HG02938 (cell line): ENCODE results near the gene NOC4L.
"Not testable (repeated sequence)": the region's sequence is repeated elsewhere in the genome, so short reads cannot be mapped to it uniquely, and the experiment has no call there.

ENCODE experiments used
- ATAC-seq: cut with Tn5 transposase; IDR thresholded peaks from one replicate; pipeline ENCODE4 v1.9.1; 2021; ENCODE audit warnings: mild to moderate bottlenecking, moderate library complexity; ENCODE audit not compliant: unreplicated experiment

Gene NOC4L

DNA sequence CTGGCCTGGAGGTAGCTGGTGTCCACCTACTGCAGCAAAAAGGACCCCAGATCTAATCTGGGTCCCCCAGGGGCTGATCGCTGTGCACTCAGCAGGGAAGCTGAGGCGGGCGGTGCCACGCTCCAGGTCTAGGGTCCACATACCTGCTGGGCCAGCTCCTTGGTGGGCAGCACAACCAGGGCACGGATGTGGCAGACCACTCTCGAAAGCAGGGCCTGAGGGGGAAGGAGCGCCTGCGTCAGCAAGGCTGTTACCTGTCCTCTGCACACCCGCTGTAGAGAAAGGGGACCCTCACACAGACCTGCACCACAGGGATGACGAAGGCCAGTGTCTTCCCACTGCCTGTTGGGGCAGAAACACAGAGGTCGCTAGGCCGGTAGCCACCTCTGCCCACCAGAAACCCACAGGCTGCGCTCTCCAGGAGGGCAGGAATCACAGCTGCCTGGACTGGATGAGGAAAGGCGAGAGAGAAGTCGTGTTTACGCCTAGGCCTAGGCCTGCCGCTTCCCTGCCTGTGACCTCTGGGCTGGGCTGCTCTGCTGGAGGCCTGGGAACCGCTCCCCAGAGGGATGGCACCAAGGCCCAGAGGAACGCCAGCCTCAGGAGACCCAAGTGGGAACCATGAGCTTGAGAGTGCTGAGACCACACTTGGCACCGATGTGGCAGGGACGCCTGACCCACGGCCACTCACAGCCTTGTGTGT, 2.1 kb upstream of the NOC4L start:
- no peak for ATAC-seq

DNA sequence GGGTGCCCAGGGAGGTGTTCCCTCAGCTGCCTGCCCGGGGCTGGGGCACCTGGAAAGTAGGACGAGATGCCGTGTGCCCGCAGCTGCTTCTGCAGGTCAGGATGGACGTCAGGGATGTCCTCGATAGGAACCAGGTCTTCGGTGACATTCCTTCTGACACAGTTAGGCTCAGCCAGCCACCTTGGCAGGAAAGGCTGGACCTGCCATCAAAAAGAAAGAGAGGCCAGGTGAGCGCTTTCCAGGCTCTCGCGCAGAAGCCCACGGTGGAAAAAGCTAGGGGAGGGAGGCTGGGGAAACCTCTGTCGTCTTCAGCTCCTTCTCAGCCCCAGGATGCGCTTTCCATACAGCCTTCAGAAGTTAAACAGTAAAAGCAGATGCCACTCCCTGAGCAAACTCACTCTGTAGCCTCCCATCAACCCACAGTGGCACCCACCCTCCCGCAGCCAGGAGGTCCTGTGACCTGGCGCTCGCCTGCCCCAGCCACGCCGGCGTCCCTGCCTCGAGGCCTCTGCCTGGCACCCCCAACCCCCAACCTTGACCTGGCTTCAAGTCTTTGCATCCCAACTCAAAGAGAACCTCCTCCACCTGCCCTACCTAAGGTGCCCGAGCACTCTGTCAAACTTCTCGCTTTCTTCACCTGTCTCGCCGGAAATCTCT, 1.4 kb upstream of the NOC4L start:
- no peak for ATAC-seq

DNA sequence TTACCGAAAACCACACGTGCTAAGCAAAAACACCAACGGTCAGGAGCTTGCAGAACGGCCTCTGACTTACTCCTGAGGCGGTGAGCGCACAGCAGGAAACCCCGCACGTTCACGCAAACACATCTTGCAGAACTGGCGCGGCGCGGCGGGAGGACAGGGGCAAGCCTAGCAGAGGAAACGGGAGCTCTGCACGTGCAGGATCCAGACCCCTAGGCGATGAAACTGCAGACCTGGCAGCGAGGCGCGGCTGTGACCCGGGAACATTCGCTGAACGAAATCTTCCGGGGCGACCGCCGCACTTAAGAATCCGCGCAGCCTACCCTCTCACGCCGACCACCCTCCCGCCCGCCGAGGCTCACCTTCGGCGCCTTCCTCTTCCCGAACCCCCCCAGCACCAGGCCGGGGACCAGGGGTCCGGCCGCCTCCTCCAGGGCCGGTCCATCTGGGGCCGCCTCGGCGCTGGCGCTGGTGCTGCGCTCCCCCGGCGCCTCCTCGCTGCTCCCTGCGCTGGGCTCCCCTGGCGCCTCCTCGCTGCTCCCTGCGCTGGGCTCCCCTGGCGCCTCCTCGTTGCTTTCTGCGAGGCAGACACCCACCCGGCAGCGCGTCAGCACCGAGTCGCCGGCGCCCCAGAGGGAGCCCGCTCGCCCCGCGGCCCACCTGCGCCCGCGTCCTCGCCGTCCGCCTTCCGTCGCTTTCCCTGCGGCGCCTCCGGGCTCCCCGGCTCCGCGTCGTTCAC, 753 bp upstream of the NOC4L start:
- peak; percentile 28 for ATAC-seq

DNA sequence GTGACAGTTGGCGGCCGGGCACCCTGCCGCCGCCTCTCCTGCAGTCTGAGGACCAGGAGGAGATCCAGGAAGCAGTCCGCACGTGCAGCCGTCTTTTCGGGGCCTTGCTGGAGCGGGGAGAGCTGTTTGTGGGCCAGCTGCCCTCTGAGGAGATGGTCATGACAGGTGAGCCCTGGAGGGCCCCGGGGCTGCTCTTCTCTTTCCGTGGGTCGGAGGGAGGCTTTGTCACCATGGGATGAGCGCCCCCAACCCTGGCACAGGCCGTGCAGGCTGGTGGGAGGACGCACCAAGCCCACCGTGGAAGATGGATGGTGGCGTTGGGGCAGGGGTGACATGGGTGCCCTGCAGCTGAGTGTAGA, 532 bp downstream of the NOC4L start:
- ATAC-seq: no peak

DNA sequence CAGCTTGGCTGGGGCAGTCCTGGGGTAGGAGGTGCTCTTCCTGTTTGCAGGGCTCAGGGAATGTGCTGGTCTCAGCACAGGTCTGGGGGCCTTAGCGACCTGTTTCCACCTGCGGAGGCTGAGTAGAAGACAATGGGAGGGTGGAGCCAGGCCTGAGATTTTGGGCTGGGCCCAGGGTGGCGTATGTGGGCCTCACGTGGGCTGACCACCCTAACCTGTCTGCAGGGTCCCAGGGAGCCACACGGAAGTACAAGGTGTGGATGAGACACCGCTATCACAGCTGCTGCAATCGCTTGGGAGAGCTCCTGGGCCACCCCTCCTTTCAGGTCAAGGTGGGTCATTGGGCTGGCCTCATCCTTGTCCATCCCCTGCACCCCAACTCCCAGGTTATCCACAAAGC, 1.1 kb downstream of the NOC4L start:
- no peak for ATAC-seq

DNA sequence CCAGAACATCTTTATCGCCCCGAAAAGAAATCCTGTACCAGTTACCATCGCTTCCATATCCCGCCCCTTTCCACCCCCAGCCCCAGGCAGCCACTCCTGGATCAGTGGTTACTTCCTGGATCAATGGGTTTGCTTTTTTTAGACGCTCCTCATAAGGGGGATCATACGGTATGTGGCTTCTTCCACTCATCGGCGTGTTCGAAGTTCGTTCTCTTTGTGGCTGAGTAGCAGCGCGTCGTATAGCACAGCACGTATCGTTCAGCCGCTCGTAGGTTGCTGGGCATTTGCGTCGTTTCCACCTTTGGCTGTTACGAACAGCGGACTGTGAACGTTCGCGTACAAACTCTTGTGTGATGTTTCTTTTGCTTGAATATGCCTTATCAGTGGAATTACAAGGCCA, 1.8 kb downstream of the NOC4L start:
- no peak for ATAC-seq

DNA sequence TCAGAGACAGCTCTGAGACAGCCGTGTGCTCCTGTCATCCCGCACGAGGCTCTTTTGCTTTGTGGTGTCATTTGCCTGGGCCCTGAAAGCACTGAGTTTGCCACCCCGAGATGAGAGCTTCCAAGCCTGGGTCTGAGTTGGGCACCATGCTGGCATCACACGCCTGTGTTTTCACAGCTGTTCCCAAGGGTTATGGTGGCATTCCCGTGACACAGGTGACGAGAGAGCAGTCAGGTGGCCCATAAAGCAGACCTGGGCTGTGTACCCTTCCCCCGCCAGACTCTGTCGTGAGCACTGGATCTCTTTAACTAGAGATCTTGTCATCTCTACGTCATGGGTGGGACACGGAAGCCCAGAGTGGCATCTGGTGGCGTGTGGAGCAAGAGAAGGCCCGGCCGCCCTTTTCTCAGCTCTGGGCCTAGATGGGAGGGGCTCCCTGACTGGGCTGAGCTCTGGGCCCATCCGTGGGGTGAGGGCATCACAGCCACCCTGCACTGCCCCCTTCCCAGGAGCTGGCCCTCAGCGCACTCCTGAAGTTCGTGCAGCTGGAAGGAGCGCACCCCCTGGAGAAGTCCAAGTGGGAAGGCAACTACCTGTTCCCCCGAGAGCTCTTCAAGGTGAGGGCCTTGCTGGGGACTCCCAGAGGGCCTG, 2.6 kb downstream of the NOC4L start:
- ATAC-seq: no peak

DNA sequence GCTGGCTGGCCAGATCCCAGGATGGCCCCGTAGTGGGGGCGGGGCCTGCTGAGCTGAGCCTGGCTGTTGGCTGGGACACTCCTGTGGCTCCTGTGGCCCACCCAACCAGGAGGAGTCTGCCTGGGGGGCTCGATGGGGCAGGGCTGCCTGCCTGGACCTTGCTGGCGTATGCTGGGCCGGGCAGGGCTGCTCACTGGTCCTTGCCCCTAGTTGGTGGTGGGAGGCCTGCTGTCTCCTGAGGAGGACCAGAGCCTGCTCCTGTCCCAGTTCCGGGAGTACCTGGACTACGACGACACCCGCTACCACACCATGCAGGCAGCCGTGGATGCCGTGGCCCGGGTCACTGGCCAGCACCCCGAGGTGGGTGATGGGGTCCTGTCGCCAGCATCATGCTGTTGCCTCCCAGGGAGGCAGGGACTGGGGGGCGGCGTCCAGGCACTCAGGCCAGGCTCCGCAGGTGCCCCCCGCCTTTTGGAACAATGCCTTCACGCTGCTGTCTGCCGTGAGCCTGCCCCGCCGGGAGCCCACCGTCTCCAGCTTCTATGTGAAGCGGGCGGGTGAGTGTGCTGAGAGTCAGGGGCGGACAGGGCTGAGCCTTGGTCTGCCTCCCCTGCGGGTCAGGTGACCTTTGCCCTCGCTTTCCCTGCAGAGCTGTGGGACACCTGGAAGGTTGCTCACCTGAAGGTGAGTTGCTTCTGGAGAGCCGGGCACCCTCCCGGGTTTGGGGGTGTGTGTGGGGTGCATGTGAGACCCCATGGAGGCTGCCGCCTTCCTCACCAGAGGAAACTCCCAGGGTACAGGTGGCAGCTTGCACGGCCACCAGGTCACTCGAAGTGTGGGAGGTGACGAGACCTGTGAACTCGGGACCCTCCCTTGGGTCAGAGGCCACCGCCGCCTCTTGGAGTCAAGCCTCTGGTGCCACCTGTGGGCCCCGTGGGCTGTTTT, 3.4 kb downstream of the NOC4L start:
- ATAC-seq: no peak

DNA sequence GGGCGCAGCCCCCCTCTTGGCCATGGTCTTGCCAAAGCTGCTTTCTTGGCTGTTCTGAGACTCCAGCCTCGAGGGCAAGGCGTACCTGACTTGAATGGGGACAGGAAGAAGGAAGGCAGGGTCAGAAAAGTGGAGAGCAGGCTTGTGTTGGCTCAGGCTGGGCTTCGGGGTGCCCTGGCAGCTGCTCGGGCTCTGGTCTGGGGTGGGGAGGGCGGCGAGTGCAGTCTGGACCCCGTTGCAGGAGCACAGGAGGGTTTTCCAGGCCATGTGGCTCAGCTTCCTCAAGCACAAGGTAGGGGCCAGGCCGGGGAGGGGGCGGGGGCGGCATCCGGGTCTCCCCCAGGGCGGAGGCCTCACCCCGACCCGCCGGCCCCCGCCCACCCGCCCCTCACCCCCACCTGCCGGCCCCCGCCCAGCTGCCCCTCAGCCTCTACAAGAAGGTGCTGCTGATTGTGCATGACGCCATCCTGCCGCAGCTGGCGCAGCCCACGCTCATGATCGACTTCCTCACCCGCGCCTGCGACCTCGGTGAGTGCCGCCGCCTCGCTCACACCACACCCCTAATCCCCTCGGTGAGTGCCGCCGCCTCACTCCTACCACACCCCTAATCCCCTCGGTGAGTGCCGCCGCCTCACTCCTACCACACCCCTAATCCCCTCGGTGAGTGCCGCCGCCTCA, 4.2 kb downstream of the NOC4L start:
- ATAC-seq: no peak

DNA sequence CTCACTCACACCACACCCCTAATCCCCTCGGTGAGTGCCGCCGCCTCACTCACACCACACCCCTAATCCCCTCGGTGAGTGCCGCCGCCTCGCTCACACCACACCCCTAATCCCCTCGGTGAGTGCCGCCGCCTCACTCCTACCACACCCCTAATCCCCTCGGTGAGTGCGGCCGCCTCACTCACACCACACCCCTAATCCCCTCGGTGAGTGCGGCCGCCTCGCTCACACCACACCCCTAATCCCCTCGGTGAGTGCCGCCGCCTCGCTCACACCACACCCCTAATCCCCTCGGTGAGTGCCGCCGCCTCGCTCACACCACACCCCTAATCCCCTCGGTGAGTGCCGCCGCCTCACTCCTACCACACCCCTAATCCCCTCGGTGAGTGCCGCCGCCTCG, 5.3 kb downstream of the NOC4L start:
- ATAC-seq: not testable (repeated sequence)

DNA sequence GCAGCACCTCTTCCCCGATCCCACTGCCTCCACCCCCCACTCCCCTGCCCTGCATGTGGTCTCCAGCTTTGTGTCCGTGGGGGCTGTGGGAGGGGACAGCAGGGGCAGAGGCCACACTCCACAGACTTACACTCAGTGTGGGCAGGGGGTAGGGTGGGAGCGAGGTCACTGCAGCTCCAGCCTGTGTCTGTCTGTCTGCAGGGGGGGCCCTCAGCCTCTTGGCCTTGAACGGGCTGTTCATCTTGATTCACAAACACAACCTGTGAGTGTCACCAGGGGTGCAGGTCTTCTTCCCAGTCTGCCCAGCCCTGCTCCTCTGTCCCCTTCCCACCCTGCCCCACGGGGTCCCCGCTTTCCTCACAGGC, 6.5 kb downstream of the NOC4L start:
- ATAC-seq: no peak

DNA sequence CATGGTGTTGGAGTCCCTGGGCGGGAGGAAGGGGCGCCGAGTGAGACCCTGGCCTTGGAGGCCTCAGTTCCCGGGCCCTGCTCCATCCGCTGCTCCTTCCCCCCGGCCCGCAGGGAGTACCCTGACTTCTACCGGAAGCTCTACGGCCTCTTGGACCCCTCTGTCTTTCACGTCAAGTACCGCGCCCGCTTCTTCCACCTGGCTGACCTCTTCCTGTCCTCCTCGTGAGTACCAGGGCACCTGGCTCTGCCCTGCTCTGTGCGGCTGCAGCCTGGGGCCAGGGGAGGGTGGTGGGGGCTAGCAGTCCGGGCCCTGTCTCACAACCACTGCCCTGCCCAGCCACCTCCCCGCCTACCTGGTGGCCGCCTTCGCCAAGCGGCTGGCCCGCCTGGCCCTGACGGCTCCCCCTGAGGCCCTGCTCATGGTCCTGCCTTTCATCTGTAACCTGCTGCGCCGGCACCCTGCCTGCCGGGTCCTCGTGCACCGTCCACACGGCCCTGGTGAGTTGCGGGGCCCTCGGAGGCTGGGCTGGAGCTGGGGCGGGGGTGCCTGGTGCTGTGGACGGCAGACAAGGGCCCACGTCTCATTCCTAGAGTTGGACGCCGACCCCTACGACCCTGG, 7.0 kb downstream of the NOC4L start:
- no peak for ATAC-seq

DNA sequence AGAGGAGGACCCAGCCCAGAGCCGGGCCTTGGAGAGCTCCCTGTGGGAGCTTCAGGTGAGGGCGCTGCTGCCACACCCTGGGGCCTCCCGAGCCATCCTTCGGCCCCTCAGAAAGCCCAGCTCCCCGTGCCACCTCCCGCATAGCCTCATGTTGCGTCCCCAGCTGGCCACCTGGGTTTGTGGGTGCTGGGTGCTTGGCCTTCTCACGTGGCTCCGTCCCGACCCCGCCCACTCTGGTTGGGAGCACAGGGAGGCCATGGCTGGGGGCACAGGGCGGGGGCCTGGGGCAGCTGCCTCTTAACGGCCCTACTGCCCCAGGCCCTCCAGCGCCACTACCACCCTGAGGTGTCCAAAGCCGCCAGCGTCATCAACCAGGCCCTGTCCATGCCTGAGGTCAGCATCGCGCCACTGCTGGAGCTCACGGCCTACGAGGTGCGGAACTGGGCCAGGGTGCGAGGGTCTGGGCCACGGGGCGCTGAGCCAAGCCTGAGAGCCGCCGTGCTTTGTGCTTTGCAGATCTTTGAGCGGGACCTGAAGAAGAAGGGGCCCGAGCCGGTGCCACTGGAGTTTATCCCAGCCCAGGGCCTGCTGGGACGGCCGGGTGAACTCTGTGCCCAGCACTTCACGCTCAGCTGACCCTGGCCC, 7.6 kb downstream of the NOC4L start:
- ATAC-seq: no peak

DNA sequence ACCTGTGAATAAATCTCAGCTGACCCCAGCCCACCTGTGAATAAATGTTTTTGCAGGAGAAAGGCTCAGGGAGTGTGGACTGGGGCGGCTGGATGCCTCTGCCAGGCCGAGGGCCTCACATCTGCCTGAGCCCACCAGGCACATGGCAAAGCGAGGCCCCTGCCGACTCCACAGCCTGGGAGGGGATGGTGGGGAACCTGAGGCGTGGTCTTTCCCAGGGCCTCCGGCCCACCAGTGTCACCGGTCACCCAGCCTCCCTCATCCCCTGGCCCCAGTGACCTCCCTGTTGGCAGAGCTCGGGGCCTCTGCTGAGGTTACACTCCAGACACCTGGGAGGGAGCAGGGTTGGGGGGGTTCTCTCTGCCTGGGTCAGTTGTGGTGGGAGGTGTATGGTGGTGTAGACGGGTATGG, 8.2 kb downstream of the NOC4L start:
- no peak for ATAC-seq

DNA sequence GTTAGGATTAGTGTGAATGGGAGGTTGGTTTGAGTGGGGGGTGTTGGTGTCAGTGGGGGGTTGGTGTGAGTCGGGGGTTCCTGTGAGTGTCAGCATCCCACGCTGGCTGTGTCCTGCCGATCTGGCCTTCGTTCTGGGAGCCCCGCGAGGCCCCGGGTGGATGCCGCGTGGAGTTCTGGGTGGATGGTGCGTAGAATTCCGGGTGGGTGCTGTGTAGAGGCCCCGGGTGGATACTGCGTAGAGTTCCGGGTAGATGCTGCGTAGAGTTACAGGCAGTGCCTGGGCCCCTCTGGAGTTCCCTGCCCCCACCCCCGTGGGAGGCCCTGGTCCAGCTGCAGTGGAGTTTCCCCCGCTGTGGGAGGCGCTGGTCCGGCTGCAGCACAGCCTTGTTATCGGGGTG, 8.7 kb downstream of the NOC4L start:
- ATAC-seq: no peak

DNA sequence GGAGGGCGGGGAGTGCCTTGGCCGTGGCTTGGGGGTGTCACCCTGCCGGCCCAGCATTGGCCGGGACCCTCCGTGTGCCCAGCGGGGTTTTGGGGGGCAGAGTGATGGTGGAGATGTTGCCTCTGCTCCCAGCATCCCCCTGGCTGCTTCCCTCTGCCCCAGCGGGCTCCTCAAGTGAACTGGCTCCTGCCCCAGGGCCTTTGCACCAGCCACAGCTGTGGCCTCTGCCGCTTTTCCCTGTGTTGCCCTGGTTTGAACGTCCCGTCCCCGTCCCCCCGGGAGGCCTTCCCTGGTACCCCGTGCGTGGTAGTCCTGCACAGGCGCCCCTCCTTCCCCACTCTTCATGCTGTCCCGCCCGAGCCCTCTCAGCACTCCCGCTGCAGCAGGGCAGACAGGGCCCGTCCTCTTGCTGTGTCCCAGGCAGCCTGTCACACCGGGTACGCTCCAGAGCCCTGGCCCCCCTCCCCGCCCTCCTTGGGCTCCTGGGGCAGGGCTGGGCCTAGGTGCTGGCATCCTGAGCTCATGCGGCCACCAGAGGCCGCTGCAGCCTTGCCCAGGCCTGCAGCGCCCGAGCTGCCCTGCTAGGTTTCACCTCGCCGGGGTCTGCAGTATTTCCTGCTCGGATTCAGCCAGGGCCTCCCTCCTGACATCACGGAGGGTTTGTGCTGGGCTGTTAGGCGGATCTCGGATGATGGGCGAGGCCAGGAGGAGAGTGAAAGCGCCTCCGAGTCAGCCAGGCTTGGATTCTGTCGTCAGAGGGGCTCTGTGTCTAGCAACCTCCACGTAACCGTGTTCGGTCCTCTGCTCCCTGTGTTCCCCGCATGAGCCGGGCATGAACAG, 9.5 kb downstream of the NOC4L start:
- ATAC-seq: no peak

DNA sequence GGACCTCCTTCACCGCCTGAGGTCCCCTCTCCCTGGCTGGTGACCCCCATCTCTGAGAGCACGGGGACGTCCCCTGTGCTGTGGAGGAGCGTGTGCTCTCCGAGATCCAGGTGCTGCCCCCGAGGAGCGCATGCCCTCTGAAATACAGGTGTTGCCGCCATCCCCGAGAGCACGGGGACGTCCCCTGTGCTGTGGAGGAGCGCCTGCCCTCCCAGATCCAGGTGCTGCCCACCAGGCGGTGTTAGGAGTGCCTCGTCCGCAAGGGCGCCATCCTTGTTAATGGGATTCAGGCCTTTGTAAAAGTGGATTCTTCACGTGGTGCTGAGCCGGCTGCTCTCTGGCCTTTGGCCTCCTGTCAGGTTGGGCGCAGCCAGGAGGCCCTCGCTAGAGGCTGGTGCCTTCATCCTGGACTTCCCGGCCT, 10.1 kb downstream of the NOC4L start:
- no peak for ATAC-seq
